WI38 (cell line): Measurements from ENCODE around the gene DHRSX.
"Not testable (repeated sequence)": the region's sequence is repeated elsewhere in the genome, so short reads cannot be mapped to it uniquely, and the experiment has no call there.

Experiments used
- H3K4me3 ChIP-seq: 2 replicates; pipeline ENCODE4 v1.5.1; 2011; ENCODE audit warnings: low read depth, mild to moderate bottlenecking, control low read depth, low read length
- TF ChIP-seq, protein P1 (sequence below): IDR thresholded peaks from 2 replicates; pipeline ENCODE4 v1.5.1; 2012; ENCODE audit warnings: low read depth, mild to moderate bottlenecking, control low read depth, low read length

DHRSX gene

DNA sequence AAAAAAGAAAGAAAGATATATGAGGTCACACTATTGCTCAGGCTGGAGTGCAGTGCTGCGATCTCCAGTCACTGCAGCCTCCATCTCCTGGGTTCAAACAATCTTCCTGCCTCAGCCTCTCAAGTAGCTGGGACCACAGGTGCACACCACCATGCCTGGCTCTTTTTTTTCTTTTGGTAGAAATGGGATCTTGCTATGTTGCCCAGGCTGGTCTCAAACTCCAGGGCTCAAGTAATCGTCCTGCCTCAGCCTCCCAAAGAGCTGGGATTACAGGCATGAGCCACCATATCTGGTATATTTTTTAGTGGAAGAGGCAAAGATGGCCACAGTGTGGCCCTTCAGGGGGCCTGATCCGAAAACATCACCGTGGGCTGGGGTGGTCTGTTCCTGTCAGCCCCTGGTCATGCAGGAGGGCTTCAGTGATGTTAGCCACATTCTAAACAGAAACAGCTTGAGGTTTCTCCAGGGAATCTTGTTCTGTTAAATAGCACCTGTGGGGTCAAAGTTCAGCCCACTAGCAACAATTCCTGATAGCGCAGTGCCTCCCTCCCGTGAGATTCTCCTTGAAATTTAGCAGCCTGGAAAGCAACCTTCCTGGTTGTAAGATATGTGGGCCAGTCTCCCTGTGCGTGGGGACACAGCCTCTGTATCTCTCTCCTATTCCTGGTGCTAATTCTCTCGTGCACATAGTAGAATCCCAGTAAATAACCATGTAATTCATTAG lies 7.3 kb upstream of the DHRSX start:
- H3K4me3 ChIP-seq: no peak overlapping the region

DNA sequence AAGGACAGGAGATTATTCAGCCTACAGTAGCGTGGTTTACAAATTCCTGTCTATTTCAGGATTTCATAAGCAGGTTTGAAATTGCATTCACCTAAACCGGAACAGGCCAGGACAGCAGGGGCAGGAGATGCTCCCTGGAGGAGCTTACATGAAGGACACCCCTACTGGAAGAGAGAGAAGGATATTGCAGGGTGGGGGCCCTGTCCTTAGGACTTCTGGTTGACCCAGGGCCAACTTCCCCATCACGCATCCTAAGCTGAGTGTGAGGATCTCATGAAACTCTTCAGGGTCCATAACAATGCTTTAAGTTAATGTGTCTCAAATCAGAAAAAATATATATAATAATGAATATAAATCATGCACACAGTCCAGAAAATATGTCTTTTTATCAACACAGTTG lies 6.4 kb upstream of the DHRSX start:
- TF ChIP-seq, protein P1, sequence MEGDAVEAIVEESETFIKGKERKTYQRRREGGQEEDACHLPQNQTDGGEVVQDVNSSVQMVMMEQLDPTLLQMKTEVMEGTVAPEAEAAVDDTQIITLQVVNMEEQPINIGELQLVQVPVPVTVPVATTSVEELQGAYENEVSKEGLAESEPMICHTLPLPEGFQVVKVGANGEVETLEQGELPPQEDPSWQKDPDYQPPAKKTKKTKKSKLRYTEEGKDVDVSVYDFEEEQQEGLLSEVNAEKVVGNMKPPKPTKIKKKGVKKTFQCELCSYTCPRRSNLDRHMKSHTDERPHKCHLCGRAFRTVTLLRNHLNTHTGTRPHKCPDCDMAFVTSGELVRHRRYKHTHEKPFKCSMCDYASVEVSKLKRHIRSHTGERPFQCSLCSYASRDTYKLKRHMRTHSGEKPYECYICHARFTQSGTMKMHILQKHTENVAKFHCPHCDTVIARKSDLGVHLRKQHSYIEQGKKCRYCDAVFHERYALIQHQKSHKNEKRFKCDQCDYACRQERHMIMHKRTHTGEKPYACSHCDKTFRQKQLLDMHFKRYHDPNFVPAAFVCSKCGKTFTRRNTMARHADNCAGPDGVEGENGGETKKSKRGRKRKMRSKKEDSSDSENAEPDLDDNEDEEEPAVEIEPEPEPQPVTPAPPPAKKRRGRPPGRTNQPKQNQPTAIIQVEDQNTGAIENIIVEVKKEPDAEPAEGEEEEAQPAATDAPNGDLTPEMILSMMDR: no peak
- H3K4me3 ChIP-seq: no peak overlapping the region

More for the DNA sequence above, 7.3 kb upstream of the DHRSX start:
- TF ChIP-seq, protein P1: no peak

DNA sequence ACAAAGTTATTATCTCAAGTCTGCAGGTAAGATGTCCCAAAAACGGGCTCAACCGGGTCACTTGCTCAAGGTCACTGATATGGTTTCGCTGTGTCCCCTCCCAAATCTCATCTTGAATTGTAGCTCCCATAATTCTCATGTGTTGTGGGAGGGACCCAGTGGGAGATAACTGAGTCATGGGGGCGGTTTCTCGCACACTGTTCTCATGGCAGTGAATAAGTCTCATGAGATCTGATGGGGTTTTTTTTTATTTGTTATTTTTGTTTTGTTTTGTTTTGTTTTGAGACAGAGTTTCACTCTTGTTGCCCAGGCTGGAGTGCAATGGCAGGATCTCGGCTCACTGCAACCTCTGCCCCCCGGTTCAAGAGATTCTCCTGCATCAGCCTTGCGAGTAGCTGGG lies 4.6 kb upstream of the DHRSX start:
- not testable (repeated sequence) for H3K4me3 ChIP-seq

DNA sequence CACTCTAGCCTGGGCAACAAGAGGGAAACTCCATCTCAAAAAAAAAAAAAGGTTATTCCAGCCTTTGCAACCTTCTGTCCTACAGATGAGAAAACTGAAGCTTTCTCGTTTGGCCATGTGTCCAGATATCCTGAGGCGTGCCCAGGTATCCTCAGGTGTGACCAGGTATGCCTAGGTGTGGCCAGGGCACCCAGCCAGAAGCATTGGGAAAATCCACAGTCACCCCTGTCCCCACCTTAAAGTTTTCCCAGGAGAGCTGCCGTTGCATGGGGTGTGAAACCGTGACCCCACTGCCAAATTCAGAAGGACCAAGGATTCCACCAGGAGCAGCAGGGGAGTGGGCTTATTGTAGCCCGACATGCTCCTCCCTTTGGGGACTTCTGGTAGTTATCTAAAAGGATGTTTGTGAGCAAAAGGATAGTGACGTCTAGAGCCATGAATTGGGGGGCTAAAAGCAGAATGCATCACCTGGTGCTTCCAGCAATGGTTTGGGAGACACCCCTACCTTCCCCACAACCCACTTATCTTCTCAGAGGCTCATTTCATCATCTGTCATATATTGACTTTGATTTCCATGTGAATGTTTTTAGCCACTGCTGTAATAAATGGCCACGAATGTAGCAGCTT lies 4.0 kb upstream of the DHRSX start:
- H3K4me3 ChIP-seq: no peak overlapping the region
- TF ChIP-seq, protein P1: no peak

DNA sequence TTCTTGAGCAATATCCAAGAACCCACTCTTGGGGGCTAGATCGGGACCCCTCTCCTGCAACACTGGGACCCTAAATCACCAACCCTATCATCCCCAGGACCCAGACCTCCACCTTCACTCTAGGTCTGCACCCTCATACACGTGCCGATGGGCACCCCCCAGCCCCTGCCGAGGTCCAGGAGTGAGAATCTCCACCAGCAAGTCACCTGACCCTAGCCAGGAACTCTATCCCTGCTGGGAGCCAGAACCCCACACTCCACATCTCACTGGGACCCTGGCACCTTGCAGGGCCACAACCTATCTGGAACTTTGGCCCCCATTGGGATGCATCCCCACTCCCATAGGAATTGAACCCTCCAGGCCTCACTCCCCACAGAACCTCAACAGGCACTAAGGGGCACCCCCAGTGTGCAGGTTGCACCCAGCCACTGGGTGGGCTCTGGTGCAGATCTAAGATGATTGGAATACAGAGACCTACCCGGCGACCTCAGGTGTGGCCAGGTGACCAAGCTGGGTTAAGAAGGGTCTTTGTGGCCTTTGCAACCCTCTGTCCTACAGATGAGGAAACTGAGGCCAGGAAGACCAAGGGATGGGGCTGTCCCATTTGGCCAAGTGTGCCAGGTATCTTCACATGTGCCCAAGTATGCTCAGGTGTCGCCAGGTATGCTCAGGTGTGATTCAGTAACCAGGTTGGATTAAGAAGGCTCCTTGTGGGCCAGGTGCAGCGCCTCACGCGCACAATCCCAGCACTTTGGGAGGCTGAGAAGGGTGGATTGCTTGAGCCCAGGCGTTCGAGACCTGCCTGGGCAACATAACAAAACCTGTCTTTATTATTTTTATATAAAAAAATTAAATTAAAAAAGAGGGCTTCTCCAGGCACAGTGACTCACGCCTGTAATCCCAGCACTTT lies 3.1 kb upstream of the DHRSX start:
- TF ChIP-seq, protein P1: no peak
- H3K4me3 ChIP-seq: no peak overlapping the region

DNA sequence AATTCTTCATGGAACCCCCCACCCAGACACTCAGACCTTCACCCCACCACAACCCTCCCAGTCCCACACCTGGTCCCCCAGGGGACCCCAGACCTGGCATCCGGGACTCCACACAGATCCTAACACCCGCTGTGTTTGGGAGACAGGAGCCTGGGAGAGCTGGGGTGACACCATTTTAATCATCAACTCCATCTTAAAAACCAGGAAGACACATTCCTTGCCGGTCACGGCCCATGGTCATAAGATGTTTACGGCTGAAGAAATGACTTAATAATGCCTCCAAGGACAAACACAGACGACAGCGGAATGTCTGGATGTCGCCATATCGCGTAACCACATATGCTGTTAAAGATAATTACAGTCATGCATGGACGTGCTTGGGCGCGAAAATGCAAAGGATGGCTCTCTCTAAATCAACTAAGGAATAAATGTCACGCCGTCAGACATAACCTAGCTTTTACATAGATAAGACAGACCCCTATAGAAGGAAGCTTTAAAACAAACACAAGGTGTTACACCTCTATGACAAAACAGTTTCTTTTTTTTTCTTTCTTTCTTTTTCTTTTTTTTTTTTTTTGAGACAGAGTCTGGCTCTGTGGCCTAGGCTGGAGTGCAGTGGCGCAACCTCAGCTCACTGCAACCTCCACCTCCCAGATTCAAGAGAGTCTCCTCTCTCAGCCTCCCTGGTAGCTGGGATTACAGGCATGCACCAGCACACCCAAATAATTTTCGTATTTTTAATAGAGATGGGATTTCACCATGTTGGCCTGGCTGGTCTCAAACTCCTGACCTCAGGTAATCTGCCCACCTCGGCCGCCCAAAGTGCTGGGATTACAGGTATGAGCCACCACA lies 2.1 kb upstream of the DHRSX start:
- TF ChIP-seq, protein P1: no peak
- no peak overlapping the region for H3K4me3 ChIP-seq

DNA sequence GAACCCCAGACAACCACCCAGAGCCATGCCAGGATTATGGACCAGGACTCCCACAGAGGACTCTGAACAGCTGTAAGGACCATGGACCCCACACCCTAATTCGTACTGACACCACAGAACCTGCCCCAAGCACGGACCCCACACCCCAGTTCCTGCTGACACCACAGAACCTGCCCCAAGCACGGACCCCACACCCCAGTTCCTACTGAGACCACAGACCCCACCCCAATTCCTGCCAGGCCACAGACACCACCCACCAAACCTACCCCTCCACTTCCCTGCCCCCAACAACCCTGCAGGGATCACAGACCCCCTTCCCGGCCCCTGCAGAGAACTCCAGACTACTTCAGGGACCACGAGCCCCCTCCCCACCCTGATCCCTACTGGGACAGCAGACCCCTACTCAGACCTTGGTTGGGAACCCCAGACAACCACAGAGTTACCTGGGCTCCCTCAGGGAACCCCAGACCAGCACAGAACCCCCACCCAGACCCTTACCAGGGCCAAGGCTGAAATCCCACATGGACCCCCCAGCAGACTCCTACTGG lies 1.4 kb upstream of the DHRSX start:
- H3K4me3 ChIP-seq: no peak overlapping the region
- TF ChIP-seq, protein P1: no peak
